Measurements from ENCODE around the gene PMEPA1.

The PMEPA1 gene

DNA sequence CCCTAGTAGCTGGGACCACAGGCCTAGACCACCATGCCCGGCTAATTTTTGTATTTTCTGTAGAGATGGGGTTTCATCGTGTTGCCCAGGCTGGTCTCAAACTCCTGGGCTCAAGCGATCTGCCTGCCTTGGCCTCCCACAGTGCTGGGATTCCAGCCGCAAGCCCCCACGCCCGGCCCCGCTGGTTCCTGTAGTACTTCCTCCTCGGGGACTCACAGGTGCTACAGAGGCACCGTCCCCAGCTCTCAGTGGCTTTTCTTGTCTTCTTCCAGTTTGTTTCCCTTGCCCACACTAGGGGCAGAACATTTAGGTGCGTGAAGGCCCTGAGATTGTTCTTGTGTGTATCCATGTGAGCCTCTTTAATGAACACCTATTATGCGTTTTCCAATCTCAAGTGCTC, 88.8 kb downstream of the PMEPA1 start:
- TF ChIP-seq, protein P1, sequence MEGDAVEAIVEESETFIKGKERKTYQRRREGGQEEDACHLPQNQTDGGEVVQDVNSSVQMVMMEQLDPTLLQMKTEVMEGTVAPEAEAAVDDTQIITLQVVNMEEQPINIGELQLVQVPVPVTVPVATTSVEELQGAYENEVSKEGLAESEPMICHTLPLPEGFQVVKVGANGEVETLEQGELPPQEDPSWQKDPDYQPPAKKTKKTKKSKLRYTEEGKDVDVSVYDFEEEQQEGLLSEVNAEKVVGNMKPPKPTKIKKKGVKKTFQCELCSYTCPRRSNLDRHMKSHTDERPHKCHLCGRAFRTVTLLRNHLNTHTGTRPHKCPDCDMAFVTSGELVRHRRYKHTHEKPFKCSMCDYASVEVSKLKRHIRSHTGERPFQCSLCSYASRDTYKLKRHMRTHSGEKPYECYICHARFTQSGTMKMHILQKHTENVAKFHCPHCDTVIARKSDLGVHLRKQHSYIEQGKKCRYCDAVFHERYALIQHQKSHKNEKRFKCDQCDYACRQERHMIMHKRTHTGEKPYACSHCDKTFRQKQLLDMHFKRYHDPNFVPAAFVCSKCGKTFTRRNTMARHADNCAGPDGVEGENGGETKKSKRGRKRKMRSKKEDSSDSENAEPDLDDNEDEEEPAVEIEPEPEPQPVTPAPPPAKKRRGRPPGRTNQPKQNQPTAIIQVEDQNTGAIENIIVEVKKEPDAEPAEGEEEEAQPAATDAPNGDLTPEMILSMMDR (IDR thresholded peaks at IDR 0.05; ENCODE audit: low read depth, low read length, missing control alignments): no peak
- no peak for DNase-seq (ENCODE audit: extremely low read depth, low read depth)
- H3K4me3 ChIP-seq (replicated peaks; ENCODE audit: low read depth, low read length): no peak overlapping the region

DNA sequence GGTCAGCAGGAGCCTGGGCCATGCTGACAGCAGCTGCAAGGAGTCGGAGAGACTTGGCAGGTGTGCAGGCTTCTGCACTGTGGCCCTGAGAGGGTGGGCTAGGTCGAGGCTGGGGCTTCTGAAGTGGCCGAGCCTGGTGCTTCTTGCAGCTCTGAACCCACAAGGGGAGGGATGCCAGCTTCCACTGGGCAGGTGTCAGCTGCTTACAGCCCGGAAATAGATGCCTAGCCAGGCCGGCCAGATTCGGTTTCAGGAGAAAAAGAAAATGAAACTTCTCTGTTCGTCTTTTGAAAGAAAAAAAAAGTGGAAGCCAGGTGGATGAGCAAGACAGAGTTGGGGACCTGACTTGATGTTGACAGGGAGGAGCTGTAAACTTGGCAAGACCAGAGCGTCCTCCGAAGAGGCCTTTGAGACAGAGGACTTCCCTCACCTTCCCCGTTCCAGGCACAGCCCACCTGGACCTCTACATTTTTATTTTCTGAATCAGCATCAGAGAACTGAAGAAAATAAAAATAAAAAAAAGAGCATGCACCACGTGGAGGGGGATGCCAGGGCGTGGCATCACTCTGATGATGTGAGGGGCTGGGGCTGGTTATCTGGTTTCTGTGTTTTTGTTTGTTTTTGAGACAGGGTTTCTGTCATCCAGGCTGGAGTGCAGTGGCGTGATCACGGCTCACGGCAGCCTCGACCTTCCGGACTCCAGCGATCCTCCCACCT, 89.4 kb downstream of the PMEPA1 start, which contains the start of gene ZBP1:
ZBP1 (minus strand) TSS at position 153 of the 717 bp plus-strand sequence; CDS start at position 22, 131 bp downstream.
- no peak within 1 kb of the TSS for H3K4me3 ChIP-seq (replicated peaks; ENCODE audit: low read depth, low read length)

DNA sequence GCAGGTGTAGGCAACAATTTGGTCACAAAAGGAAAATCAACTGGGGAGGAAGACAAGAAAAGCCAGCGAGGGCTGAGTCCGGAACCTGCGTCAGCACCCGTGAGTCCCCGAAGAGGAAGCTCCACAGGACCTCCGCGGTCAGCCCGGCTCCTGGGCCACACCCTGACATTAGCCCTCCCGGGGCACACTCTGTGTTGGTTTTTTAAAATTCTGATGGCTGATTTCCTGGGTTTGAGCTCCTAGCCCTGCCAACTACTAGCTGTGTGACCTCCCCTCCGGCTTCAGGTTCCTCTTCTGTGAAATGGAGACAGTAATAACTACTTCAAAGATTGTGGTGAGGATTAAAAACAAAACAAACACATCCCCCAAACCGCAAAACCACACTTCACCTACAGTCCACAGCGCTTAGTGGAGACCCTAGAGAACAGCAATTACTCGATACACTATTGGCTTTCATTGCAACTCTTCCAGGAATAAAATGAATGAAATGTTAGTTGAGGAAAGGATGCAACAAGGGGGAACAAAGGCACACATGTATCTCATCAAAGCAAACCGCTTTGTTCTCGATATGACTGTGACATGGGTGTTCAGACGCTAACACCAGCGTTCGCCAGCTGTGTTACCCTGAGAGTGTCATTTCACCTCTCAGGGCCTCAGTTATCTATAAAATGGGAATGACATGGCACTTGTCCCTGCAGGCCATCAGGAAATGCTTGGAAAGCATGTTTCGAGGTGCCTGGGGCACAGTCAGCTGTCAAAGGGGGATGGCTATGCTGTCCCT, 90.6 kb downstream of the PMEPA1 start:
- TF ChIP-seq, protein P1 (IDR thresholded peaks at IDR 0.05; ENCODE audit: low read depth, low read length, missing control alignments): no peak
- no peak overlapping the region for H3K4me3 ChIP-seq (replicated peaks; ENCODE audit: low read depth, low read length)
- no peak for DNase-seq (ENCODE audit: extremely low read depth, low read depth)

More for the DNA sequence above, 89.4 kb downstream of the PMEPA1 start, which contains the start of gene ZBP1:
- no peak for DNase-seq (ENCODE audit: extremely low read depth, low read depth)
- TF ChIP-seq, protein P1 (IDR thresholded peaks at IDR 0.05; ENCODE audit: low read depth, low read length, missing control alignments): no peak

DNA sequence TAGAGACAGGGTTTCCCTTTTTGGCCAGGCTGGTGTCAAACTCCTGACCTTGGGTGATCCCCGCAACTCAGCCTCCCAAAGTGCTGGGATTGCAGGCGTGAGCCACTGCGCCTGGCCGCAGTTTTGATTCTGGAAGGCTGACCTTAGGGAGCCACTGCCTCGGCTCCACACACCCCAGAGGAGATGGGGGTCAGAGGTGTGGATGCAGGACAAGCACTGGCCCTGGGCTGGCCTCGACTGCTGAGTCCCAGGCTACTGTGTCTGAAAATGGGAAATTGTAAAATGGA, 91.1 kb downstream of the PMEPA1 start:
- TF ChIP-seq, protein P1 (IDR thresholded peaks at IDR 0.05; ENCODE audit: low read depth, low read length, missing control alignments): no peak
- H3K4me3 ChIP-seq (replicated peaks; ENCODE audit: low read depth, low read length): no peak overlapping the region
- no peak for DNase-seq (ENCODE audit: extremely low read depth, low read depth)

DNA sequence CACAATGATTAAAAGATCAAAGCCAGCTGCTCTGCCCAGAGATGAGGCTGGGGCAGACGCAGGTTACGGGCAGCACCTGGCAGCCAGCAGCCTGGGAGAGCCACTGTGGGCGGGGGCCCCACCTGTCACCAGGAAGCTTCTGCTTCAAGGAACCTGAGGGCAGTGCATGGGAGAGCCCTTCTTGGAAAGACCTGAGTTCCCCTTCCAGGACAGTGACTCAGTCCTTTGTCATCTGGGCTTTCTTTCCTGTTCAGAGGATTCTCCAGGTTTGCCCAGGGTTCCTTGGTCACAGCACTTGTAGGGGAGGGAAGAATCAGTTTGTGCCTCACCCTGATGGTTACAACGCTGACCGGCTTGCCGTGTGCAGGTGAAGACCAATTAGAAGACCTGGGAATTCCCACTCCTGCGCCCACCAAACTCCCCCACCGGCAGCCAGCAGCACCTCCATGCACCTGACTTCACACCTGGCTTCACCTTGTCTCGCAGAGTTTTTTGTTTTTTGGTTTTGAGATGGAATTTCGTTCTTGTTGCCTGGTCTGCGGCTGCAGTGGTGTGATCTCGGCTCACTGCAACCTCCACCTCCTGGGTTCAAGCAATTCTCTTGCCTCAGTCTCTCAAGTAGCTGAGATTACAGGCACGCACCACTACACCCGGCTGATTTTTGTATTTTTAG, 91.6 kb downstream of the PMEPA1 start:
- TF ChIP-seq, protein P1 (IDR thresholded peaks at IDR 0.05; ENCODE audit: low read depth, low read length, missing control alignments): no peak
- H3K4me3 ChIP-seq (replicated peaks; ENCODE audit: low read depth, low read length): no peak overlapping the region
- no peak for DNase-seq (ENCODE audit: extremely low read depth, low read depth)

DNA sequence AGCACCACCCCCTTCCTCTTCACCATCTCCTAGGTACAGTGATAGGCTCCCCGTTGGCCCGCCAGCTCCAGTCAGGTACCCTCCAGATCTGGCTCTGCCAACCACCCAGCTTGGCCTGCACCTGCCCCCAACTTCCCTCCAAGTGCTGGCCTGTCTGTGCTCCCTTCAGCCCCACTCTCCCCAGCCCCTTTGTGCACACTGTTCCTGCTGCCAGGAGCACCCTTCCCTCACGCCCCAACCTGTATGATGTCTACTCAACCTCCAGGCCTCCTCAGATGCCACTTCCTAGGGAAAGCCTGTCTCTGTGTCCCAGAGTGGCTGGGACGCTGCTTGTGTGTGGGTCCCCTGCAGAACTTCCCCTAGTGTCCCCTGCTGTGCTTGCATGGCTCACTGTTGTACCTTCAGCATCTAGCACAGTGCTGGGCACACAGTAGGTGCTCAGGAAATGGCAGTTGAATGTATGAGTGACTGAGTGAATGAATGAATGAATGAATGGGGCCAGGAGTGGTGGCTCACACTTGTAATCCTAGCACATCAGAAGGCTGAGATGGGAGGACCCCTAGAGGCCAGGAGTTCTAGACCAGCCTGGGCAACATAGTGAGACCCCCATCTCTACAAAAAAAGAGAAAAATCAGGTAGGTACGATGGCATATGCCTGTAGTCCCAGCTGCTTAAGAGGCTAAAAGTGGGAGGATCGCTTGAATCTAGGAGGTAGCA, 92.6 kb downstream of the PMEPA1 start:
- TF ChIP-seq, protein P1 (IDR thresholded peaks at IDR 0.05; ENCODE audit: low read depth, low read length, missing control alignments): no peak
- no peak for DNase-seq (ENCODE audit: extremely low read depth, low read depth)
- no peak overlapping the region for H3K4me3 ChIP-seq (replicated peaks; ENCODE audit: low read depth, low read length)
